ENCODE results near the gene NPHP4. TPM values are rescaled to one million over a fixed set of nuclear protein-coding genes. Genes with fewer than 3 reads are reported as not detected.

The NPHP4 gene
- total and polyA plus RNA-seq, 2 donors (not counting 3 experiments of a cell fraction or from before 2014, with no cell fraction given): 4.4 to 11.7 TPM

DNA sequence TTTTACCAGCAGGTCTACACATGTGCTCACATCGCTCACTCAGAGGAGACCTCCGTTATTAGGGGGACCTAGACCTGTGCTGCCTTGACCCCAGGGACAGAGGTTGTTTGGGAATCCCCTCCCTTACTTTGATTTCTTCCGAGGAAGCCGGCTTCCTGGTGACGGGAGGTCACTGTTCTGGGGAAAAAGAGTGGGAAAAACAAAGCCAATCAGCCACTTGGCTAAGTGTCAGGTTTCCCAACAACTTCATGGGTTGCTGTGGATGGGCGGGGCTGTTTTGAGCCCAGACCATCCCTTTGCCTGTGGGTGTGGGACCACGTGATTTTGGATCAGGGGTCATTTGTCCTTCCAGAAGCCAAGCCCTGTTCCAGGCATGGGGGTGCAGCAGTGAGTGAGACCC lies 46.4 kb upstream of the NPHP4 start:
- TF ChIP-seq POLR2A (IDR thresholded peaks at IDR 0.05; ENCODE audit: low read depth, low read length) (no peak), FOS (IDR thresholded peaks at IDR 0.05; ENCODE audit: borderline replicate concordance, insufficient read depth, low read length) (no peak), JUN (IDR thresholded peaks at IDR 0.05; ENCODE audit: borderline replicate concordance, insufficient read depth, insufficient read length, low read depth) (no peak), POLR2AphosphoS5 (IDR thresholded peaks at IDR 0.05; ENCODE audit: insufficient read depth, low read depth, low read length) (no peak), GATA2 (IDR thresholded peaks at IDR 0.05; ENCODE audit: insufficient read depth, insufficient read length, low read depth, low read length) (no peak), MYC (IDR thresholded peaks at IDR 0.05; ENCODE audit: low read depth, low read length) (no peak)
- TF ChIP-seq, protein P1, sequence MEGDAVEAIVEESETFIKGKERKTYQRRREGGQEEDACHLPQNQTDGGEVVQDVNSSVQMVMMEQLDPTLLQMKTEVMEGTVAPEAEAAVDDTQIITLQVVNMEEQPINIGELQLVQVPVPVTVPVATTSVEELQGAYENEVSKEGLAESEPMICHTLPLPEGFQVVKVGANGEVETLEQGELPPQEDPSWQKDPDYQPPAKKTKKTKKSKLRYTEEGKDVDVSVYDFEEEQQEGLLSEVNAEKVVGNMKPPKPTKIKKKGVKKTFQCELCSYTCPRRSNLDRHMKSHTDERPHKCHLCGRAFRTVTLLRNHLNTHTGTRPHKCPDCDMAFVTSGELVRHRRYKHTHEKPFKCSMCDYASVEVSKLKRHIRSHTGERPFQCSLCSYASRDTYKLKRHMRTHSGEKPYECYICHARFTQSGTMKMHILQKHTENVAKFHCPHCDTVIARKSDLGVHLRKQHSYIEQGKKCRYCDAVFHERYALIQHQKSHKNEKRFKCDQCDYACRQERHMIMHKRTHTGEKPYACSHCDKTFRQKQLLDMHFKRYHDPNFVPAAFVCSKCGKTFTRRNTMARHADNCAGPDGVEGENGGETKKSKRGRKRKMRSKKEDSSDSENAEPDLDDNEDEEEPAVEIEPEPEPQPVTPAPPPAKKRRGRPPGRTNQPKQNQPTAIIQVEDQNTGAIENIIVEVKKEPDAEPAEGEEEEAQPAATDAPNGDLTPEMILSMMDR (IDR thresholded peaks at IDR 0.05; ENCODE audit: extremely low read depth in 1 of 2, insufficient read depth in 1 of 2, low read depth in 1 of 2, low read length in 2 of 2): no peak
- Histone ChIP-seq H2AFZ (ENCODE audit: low read depth, low read length) (no peak overlapping the region), H3K9me1 (replicated peaks; ENCODE audit: control insufficient read depth, extremely low read depth, insufficient read depth, low read length) (no peaks in the 10 kb centered on the region), H4K20me1 (replicated peaks; ENCODE audit: control insufficient read depth, extremely low read depth, insufficient read depth, low read length) (no peaks in the 10 kb centered on the region), H3K27ac (ENCODE audit: insufficient read depth, low read depth, low read length) (no peak overlapping the region), H3K9ac (replicated peaks; ENCODE audit: extremely low read depth, insufficient read depth, low read length) (no peak overlapping the region), H3K4me2 (ENCODE audit: insufficient read depth, low read length) (no peak overlapping the region), H3K9me3 (replicated peaks; ENCODE audit: control insufficient read depth, insufficient read depth, low read length) (no peaks in the 10 kb centered on the region), H3K4me1 (ENCODE audit: control insufficient read depth, extremely low read depth, insufficient read depth, low read length) (no peaks in the 10 kb centered on the region), H3K27me3 (ENCODE audit: control insufficient read depth in 2 of 2, insufficient read depth in 2 of 2, low read length in 2 of 2) (no peaks in the 10 kb centered on the region), H3K36me3 (ENCODE audit: control insufficient read depth in 2 of 2, extremely low read depth in 1 of 2, insufficient read depth in 2 of 2, low read length in 2 of 2) (no peaks in the 10 kb centered on the region), H3K4me3 (replicated peaks in 1 of 3; ENCODE audit: insufficient read depth in 1 of 3, low read depth in 1 of 3, low read length in 3 of 3) (no peak overlapping the region), H3K79me2 (ENCODE audit: control insufficient read depth, insufficient read depth, low read length) (no peaks in the 10 kb centered on the region)
- intact Hi-C loops (cut with micrococcal nuclease) (no loop called here), dilution Hi-C loops (cut with MboI; ENCODE audit: extremely low pct_ligation_motif_present, low sequenced_read_pairs) (no loop called here)
- no peak for FAIRE-seq
- no TSS peak for BruUV-seq (replicated peaks)
- CTCF ChIA-PET: interaction anchor here (1.4 kb wide), 1 partner anchor 15 kb away, joined by 3 read pairs; no protein-coding TSS in a partner anchor
- DNase-seq (ENCODE audit: low read depth, low spot score): no peak
- POLR2A ChIA-PET: no interaction called here

Measured in endothelial cell of umbilical vein (primary cell).